IMR-90 (cell line): ENCODE results near the gene EEF1AKMT2. TPM values are rescaled to one million over a fixed set of nuclear protein-coding genes. Genes with fewer than 3 reads are reported as not detected.

ENCODE experiments used
- ATAC-seq: fragments of 200-7000 bp; cut with Tn5 transposase; 2 replicates; pipeline ENCODE4 v1.9.1; 2020; ENCODE audit warnings: low read depth, mild to moderate bottlenecking, moderate library complexity
- BruUV-seq: library from RNA; stranded (reverse); fragments of 400-500 nt; replicated peaks from 2 replicates; lab custom pipeline; 2021; lab: Mats Ljungman, UMichigan
- CTCF ChIA-PET: fragments of 300-600 bp; formaldehyde crosslinking; extraction: SDS; loops from one replicate; lab custom pipeline; 2021; ENCODE audit warnings: antibody characterized with exemption; lab: Yijun Ruan, JAX
- POLR2A ChIA-PET: fragments of 300-600 bp; sonication (Branson Sonifier 250); formaldehyde crosslinking; loops from one replicate; lab custom pipeline; 2022; ENCODE audit warnings: antibody characterized with exemption; ENCODE audit not compliant: unreplicated experiment; lab: Charles Lee
- DNase-seq: peaks from one replicate; pipeline ENCODE4 v3.0.0; 2013
- H2AFZ ChIP-seq: replicated peaks from 2 replicates; pipeline ENCODE3; 2013; ENCODE audit warnings: low read length, mild to moderate bottlenecking; ENCODE audit not compliant: poor library complexity
- H2AK5ac ChIP-seq: 2 replicates; pipeline ENCODE4 v1.6.1; 2013; ENCODE audit warnings: low read depth, low read length, inconsistent platforms
- H2AK9ac ChIP-seq: replicated peaks from 2 replicates; pipeline ENCODE3; 2013; ENCODE audit warnings: mild to moderate bottlenecking, low read depth, low read length, moderate library complexity; ENCODE audit not compliant: poor library complexity
- H2BK120ac ChIP-seq: 2 replicates; pipeline ENCODE4 v1.6.1; 2013; ENCODE audit warnings: low read depth, low read length, inconsistent platforms
- H2BK15ac ChIP-seq: 3 replicates; pipeline ENCODE4 v1.6.1; 2013; ENCODE audit warnings: low read depth, low read length, inconsistent platforms
- H2BK20ac ChIP-seq: 2 replicates; pipeline ENCODE4 v1.6.1; 2013; ENCODE audit warnings: low read depth, mild to moderate bottlenecking, inconsistent platforms, low read length, moderate library complexity
- H2BK5ac ChIP-seq: 2 replicates; pipeline ENCODE4 v1.6.1; 2013; ENCODE audit warnings: mild to moderate bottlenecking, low read depth, low read length, inconsistent platforms; ENCODE audit not compliant: poor library complexity, severe bottlenecking
- H3K14ac ChIP-seq: replicated peaks from 2 replicates; pipeline ENCODE4 v1.6.1; 2013; ENCODE audit warnings: low read depth, low read length, inconsistent platforms
- H3K18ac ChIP-seq: 2 replicates; pipeline ENCODE4 v1.6.1; 2013; ENCODE audit warnings: low read depth, low read length, control low read depth
- H3K23ac ChIP-seq: 2 replicates; pipeline ENCODE4 v1.6.1; 2013; ENCODE audit warnings: low read depth, low read length, inconsistent platforms
- H3K27ac ChIP-seq: 2 replicates; pipeline ENCODE4 v1.5.1; 2013; ENCODE audit warnings: mild to moderate bottlenecking, control low read depth, low read length; ENCODE audit not compliant: insufficient read depth
- H3K27me3 ChIP-seq: 2 replicates; pipeline ENCODE4 v1.6.1; 2013; ENCODE audit warnings: low read length; ENCODE audit not compliant: control insufficient read depth, insufficient read depth
- H3K36me3 ChIP-seq: 2 replicates; pipeline ENCODE4 v1.6.1; 2013; ENCODE audit warnings: low read length, mixed read lengths; ENCODE audit not compliant: control insufficient read depth, insufficient read depth
- H3K4ac ChIP-seq: 2 replicates; pipeline ENCODE4 v1.6.1; 2013; ENCODE audit warnings: low read depth, low read length, inconsistent platforms
- H3K4me1 ChIP-seq: 2 replicates; pipeline ENCODE4 v1.6.1; 2013; ENCODE audit warnings: low read length, mixed read lengths; ENCODE audit not compliant: control insufficient read depth, insufficient read depth
- H3K4me2 ChIP-seq: 2 replicates; pipeline ENCODE4 v1.6.1; 2013; ENCODE audit warnings: low read depth, mild to moderate bottlenecking, control low read depth, low read length, moderate library complexity
- H3K4me3 ChIP-seq: 2 replicates; pipeline ENCODE4 v1.5.1; 2013; ENCODE audit warnings: low read depth, mild to moderate bottlenecking, control low read depth, low read length, moderate library complexity; ENCODE audit not compliant: insufficient read depth
- H3K56ac ChIP-seq: 2 replicates; pipeline ENCODE4 v1.6.1; 2013; ENCODE audit warnings: low read length, inconsistent platforms; ENCODE audit not compliant: insufficient read depth; ENCODE audit errors: extremely low read depth
- H3K79me1 ChIP-seq, 2 experiments: 2 replicates each; pipeline ENCODE4 v1.6.1; 2013; ENCODE audit warnings: low read length in 2 of 2, inconsistent platforms in 1 of 2, low read depth in 1 of 2
- H3K9ac ChIP-seq: 2 replicates; pipeline ENCODE4 v1.6.1; 2013; ENCODE audit warnings: low read depth, low read length, control low read depth
- H3K9me1 ChIP-seq: 2 replicates; pipeline ENCODE4 v1.6.1; 2013; ENCODE audit warnings: low read length, inconsistent platforms; ENCODE audit not compliant: insufficient read depth
- H3K9me3 ChIP-seq: 2 replicates; pipeline ENCODE4 v1.6.1; 2013; ENCODE audit warnings: low read length; ENCODE audit not compliant: control insufficient read depth, insufficient read depth
- H4K20me1 ChIP-seq: 2 replicates; pipeline ENCODE4 v1.6.1; 2013; ENCODE audit warnings: low read length, inconsistent platforms; ENCODE audit not compliant: insufficient read depth
- H4K5ac ChIP-seq: 2 replicates; pipeline ENCODE4 v1.6.1; 2013; ENCODE audit warnings: mild to moderate bottlenecking, low read depth, low read length, control low read depth
- H4K8ac ChIP-seq, 2 experiments: 2 replicates each; pipeline ENCODE4 v1.6.1; 2013; ENCODE audit warnings: low read depth in 2 of 2, low read length in 2 of 2, control low read depth in 1 of 2, inconsistent platforms in 1 of 2
- H4K91ac ChIP-seq: 2 replicates; pipeline ENCODE4 v1.6.1; 2013; ENCODE audit warnings: low read depth, low read length, inconsistent platforms; ENCODE audit not compliant: insufficient read depth
- CHD1 ChIP-seq: IDR thresholded peaks from 2 replicates; pipeline ENCODE4 v1.6.1; 2012; ENCODE audit warnings: low read depth, low read length, improper control_type of control experiment
- CTCF ChIP-seq: conservative IDR thresholded peaks from 2 replicates; pipeline ENCODE4 v1.5.1; 2012; ENCODE audit warnings: mild to moderate bottlenecking, low read depth, low read length, improper control_type of control experiment
- ELK1 ChIP-seq: fragments of 150-350 bp; IDR thresholded peaks from 2 replicates; pipeline ENCODE4 v1.6.1; 2016; ENCODE audit warnings: low read depth, mild to moderate bottlenecking, low read length, moderate library complexity, borderline replicate concordance
- FOS ChIP-seq: fragments of 150-350 bp; IDR thresholded peaks from 2 replicates; pipeline ENCODE4 v1.6.1; 2016; ENCODE audit warnings: low read depth, low read length
- MAFK ChIP-seq: IDR thresholded peaks from 2 replicates; pipeline ENCODE4 v1.6.1; 2012; ENCODE audit warnings: low read depth, low read length, improper control_type of control experiment
- POLR2A ChIP-seq: IDR thresholded peaks from 2 replicates; pipeline ENCODE4 v1.6.1; 2012; ENCODE audit warnings: mild to moderate bottlenecking, low read depth, low read length
- RAD21 ChIP-seq: IDR thresholded peaks from 2 replicates; pipeline ENCODE4 v1.6.1; 2012; ENCODE audit warnings: low read length, improper control_type of control experiment
- SMC3 ChIP-seq: fragments of 150-350 bp; IDR thresholded peaks from 2 replicates; pipeline ENCODE4 v1.6.1; 2016; ENCODE audit warnings: low read depth, mild to moderate bottlenecking, antibody characterized with exemption, low read length, moderate library complexity
- WGBS, 2 experiments: methylation state at CpG; one replicate each; pipeline versions ENCODE4 v1.1.5 to v1.1.7; 2013; ENCODE audit warnings: missing lambda C conversion rate in 2 of 2; ENCODE audit not compliant: insufficient read length in 1 of 2; ENCODE audit errors: extremely low coverage in 2 of 2; 5-methylcytosine and 5-hydroxymethylcytosine counted together
- dilution Hi-C: fragments of 300-500 bp; cut with HindIII; formaldehyde crosslinking; loops from one replicate; pipeline ENCODE4 v1.14.3; 2018; ENCODE audit warnings: low sequenced_read_pairs; ENCODE audit not compliant: unreplicated experiment
- in situ Hi-C: fragments of 300-500 bp; cut with MboI; formaldehyde crosslinking; loops from 3 replicates; pipeline ENCODE4 v1.14.3; 2019; ENCODE audit warnings: low sequenced_read_pairs, inconsistent platforms, mixed read lengths
- intact Hi-C: fragments of 100-400 bp; cut with micrococcal nuclease; formaldehyde crosslinking; loops from 2 replicates; pipeline ENCODE4 v1.10.0; 2022
- polyA plus RNA-seq, 3 experiments: library from polyadenylated mRNA; depleted of rRNA; stranded (reverse); fragments of >200 nt; gene quantifications; 2 replicates each; pipeline ENCODE4 v1.2.3, GENCODE V29; 2012; ENCODE audit warnings: low replicate concordance in 1 of 3
- total RNA-seq: library from RNA; depleted of rRNA; stranded (reverse); fragments of >200 nt; gene quantifications from 2 replicates; pipeline ENCODE4 v1.2.3, GENCODE V29; 2012

EEF1AKMT2 gene
- total and polyA plus RNA-seq, 2 of the 4 experiments (the other 2 are of a cell fraction) = 9.7 to 12.7 TPM

GRCh38 chr10:124712704-124713407, 78.8 kb downstream of the EEF1AKMT2 start:
- Histone ChIP-seq H3K9me1 (peaks cover 7% of the 10 kb centered on the region; the same call in 1 of the 2 replicates), H3K4me1 (peaks cover 7% of the 10 kb centered on the region; the same call in 1 of the 2 replicates), H2AK9ac (peak overlapping the region; percentile 26), H2BK15ac (no peak overlapping the region), H4K20me1 (no peaks in the 10 kb centered on the region; the same call in 1 of the 2 replicates), H2AK5ac (no peak overlapping the region), H4K5ac (no peak overlapping the region), H4K8ac (no peak overlapping the region), H2AFZ (no peak overlapping the region), H3K23ac (no peak overlapping the region), H2BK120ac (no peak overlapping the region), H3K14ac (no peak overlapping the region), H2BK20ac (no peak overlapping the region), H3K27ac (no peak overlapping the region), H3K4me3 (no peak overlapping the region), H3K4me2 (no peak overlapping the region), H2BK5ac (no peak overlapping the region), H3K56ac (no peak overlapping the region), H3K9ac (no peak overlapping the region), H4K91ac (no peak overlapping the region), H3K4ac (no peak overlapping the region), H3K9me3 (no peaks in the 10 kb centered on the region), H3K18ac (no peak overlapping the region), H3K27me3 (no peaks in the 10 kb centered on the region), H3K79me1 (peaks cover 5 to 12% of the 10 kb centered on the region in 2 experiments; a peak in 3 of 4 replicates), H3K36me3 (no peaks in the 10 kb centered on the region)
- dilution Hi-C loops (no loop called here), intact Hi-C loops (no loop called here), in situ Hi-C loops (no loop called here)
- no peak for DNase-seq
- POLR2A ChIA-PET = no interaction called here
- no peak for ATAC-seq
- BruUV-seq = no TSS peak
- no CpG with 5 or more reads among the region's 5 CpGs for WGBS, 2 experiments
- CTCF ChIA-PET = no interaction called here
- TF ChIP-seq FOS = no peak
- TF ChIP-seq CHD1 = no peak
- no peak for TF ChIP-seq CTCF
- no peak for TF ChIP-seq SMC3
- no peak for TF ChIP-seq ELK1
- no peak for TF ChIP-seq POLR2A
- TF ChIP-seq RAD21 = no peak
- no peak for TF ChIP-seq MAFK
